Progenitor cell of endocrine pancreas (in vitro differentiated cells): ENCODE measurements around the gene ZNF615. TPM values are rescaled to one million over a fixed set of nuclear protein-coding genes. Genes with fewer than 3 reads are reported as not detected.
A peak's percentile ranks its signal among the peaks of the same experiment; 100 is the strongest.
"Not testable (repeated sequence)": the region's sequence is repeated elsewhere in the genome, so short reads cannot be mapped to it uniquely, and the experiment has no call there.

ENCODE experiments used
- DNase-seq: peaks from one replicate; pipeline ENCODE4 v3.0.0; 2021; ENCODE audit warnings: low spot score; ENCODE audit not compliant: unreplicated experiment
- H3K27ac Mint-ChIP-seq: 2 replicates; pipeline ENCODE4 v1.8.0; 2021; ENCODE audit warnings: mild to moderate bottlenecking, moderate library complexity, mixed read lengths
- H3K27me3 Mint-ChIP-seq: 2 replicates; pipeline ENCODE4 v1.8.0; 2021; ENCODE audit warnings: mixed read lengths
- H3K36me3 Mint-ChIP-seq: 2 replicates; pipeline ENCODE4 v1.8.0; 2022; ENCODE audit warnings: mixed read lengths; ENCODE audit not compliant: insufficient read depth
- H3K4me1 Mint-ChIP-seq: 2 replicates; pipeline ENCODE4 v1.8.0; 2021; ENCODE audit warnings: low read depth, mixed read lengths
- H3K4me3 Mint-ChIP-seq: 2 replicates; pipeline ENCODE4 v1.8.0; 2021; ENCODE audit warnings: low read depth, mild to moderate bottlenecking, moderate library complexity, mixed read lengths
- H3K9me3 Mint-ChIP-seq: 2 replicates; pipeline ENCODE4 v1.8.0; 2021; ENCODE audit warnings: low read depth, mixed read lengths
- total RNA-seq: library from RNA; stranded (reverse); gene quantifications from 2 replicates; pipeline ENCODE4 v1.2.1, GENCODE V29; 2021
- TF ChIP-seq, protein P1 (sequence below): fragments of 200-600 bp; sonication (generic); IDR thresholded peaks from one replicate; pipeline ENCODE4 v1.5.0; 2021; ENCODE audit warnings: antibody characterized with exemption, mild to moderate bottlenecking; ENCODE audit not compliant: unreplicated experiment

The ZNF615 gene
- total RNA-seq, 1 donor from 2014 or later = 17.7 TPM

GRCh38 chr19:51959791-51960190 lies 48.2 kb downstream of the ZNF615 start:
- Mint-ChIP-seq H3K27me3 (no peaks in the 10 kb centered on the region), H3K27ac (peak overlapping the region; percentile 86), H3K36me3 (peaks cover 57% of the 10 kb centered on the region), H3K9me3 (peaks cover 53% of the 10 kb centered on the region), H3K4me1 (peaks cover 32% of the 10 kb centered on the region), H3K4me3 (no peak overlapping the region)
- TF ChIP-seq, protein P1, sequence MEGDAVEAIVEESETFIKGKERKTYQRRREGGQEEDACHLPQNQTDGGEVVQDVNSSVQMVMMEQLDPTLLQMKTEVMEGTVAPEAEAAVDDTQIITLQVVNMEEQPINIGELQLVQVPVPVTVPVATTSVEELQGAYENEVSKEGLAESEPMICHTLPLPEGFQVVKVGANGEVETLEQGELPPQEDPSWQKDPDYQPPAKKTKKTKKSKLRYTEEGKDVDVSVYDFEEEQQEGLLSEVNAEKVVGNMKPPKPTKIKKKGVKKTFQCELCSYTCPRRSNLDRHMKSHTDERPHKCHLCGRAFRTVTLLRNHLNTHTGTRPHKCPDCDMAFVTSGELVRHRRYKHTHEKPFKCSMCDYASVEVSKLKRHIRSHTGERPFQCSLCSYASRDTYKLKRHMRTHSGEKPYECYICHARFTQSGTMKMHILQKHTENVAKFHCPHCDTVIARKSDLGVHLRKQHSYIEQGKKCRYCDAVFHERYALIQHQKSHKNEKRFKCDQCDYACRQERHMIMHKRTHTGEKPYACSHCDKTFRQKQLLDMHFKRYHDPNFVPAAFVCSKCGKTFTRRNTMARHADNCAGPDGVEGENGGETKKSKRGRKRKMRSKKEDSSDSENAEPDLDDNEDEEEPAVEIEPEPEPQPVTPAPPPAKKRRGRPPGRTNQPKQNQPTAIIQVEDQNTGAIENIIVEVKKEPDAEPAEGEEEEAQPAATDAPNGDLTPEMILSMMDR = no peak
- DNase-seq = no peak

DNA sequence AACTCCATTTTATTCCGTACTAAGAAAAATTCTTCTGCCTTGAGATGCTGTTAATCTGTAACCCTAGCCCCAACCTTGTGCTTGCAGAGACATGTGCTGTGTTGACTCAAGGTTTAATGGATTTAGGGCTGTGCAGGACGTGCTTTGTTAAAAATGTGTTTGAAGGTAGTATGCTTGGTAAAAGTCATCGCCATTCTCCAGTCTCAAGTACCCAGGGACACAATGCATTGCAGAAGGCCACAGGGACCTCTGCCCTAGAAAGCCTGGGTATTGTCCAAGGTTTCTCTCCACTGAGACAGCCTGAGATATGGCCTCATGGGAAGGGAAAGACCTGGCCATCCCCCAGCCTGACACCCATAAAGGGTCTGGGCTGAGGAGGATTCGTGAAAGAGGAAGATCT lies 50.2 kb downstream of the ZNF615 start:
- Mint-ChIP-seq H3K9me3 (peaks cover 49% of the 10 kb centered on the region), H3K36me3 (peaks cover 46% of the 10 kb centered on the region), H3K4me1 (peaks cover 32% of the 10 kb centered on the region), H3K27ac (peak overlapping the region; percentile 56)
- not testable (repeated sequence) for H3K4me3 Mint-ChIP-seq, DNase-seq, H3K27me3 Mint-ChIP-seq

DNA sequence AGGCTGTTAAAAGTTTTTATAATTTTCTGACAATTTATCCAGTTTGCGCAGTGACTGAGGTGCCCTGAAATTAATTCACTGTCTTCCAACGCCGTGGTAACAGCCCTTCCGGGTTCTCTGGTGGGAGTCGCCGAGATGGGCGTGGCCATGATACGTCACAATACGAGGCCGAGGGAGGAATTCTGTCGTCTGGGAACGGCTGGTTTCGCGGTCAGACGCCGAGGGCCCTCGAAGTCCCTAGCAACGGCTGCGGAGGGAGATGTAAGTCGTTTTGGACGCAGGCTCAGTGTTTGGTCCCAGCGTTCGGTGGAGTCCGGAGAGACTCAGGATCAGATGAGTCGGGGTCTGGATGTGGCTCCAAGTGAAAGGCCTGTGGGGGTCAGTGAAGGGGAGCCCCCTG lies 59.0 kb downstream of the ZNF615 start:
- H3K9me3 Mint-ChIP-seq = peaks cover 69% of the 10 kb centered on the region
- TF ChIP-seq, protein P1 = no peak
- H3K36me3 Mint-ChIP-seq = peaks cover 74% of the 10 kb centered on the region
- no peak overlapping the region for H3K27ac Mint-ChIP-seq
- DNase-seq = no peak
- H3K4me1 Mint-ChIP-seq = no peaks in the 10 kb centered on the region
- no peaks in the 10 kb centered on the region for H3K27me3 Mint-ChIP-seq
- no peak overlapping the region for H3K4me3 Mint-ChIP-seq

DNA sequence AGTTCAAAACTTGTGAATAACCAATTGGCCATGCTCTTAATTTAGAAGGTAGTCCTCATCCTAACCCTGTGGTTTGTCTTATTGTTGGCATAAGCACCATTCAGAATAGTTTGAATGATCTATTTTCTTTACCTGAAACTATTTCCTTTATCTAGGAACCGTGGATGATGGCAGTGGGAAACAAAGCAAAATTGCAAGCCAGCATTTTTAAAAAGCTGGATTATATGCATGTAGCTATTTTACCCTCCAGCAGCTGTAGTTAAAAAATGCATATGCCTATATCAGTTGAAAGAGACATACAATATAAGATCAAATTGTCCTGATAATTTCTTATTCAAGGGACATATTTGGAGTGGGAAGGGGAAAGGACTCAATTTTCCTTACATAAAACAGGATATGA lies 61.4 kb downstream of the ZNF615 start:
- Mint-ChIP-seq H3K36me3 (peaks cover 86% of the 10 kb centered on the region), H3K9me3 (peaks cover 82% of the 10 kb centered on the region), H3K4me1 (no peaks in the 10 kb centered on the region), H3K27ac (no peak overlapping the region), H3K4me3 (no peak overlapping the region), H3K27me3 (no peaks in the 10 kb centered on the region)
- DNase-seq = no peak
- TF ChIP-seq, protein P1 = no peak

DNA sequence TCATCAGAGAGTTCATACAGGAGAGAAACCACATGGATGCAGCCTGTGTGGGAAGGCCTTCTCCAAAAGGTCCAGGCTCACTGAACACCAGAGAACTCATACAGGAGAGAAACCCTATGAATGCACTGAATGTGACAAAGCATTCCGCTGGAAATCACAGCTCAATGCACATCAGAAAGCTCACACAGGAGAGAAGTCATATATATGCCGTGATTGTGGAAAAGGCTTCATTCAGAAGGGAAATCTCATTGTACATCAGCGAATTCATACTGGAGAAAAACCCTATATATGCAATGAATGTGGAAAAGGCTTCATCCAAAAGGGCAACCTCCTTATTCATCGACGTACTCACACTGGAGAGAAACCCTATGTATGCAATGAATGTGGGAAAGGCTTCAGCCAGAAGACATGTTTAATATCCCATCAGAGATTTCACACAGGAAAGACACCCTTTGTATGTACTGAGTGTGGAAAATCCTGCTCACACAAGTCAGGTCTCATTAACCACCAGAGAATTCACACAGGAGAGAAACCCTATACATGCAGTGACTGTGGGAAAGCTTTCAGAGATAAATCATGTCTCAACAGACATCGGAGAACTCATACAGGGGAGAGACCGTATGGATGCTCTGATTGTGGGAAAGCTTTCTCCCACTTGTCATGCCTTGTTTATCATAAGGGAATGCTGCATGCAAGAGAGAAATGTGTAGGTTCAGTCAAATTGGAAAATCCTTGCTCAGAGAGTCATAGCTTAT lies 63.0 kb downstream of the ZNF615 start:
- Mint-ChIP-seq H3K9me3 (peaks cover 80% of the 10 kb centered on the region), H3K36me3 (peaks cover 89% of the 10 kb centered on the region), H3K27ac (peak overlapping the region; percentile 81), H3K4me1 (no peaks in the 10 kb centered on the region), H3K4me3 (no peak overlapping the region), H3K27me3 (no peaks in the 10 kb centered on the region)
- no peak for DNase-seq
- TF ChIP-seq, protein P1 = no peak

Other genes starting within 250 kb of the ZNF615 start
- gene FPR2, start 247.0 kb downstream of the ZNF615 start, total RNA-seq = not detected in 2 replicates
- not detected in 2 replicates for gene FPR3, start 213.1 kb downstream of the ZNF615 start, total RNA-seq
- 27.5 and 29.5 TPM in 2 replicates for gene ZNF577, start 120.3 kb downstream of the ZNF615 start, total RNA-seq
- gene ZNF649, start 103.2 kb downstream of the ZNF615 start, total RNA-seq = 41.4 and 42.4 TPM in 2 replicates
- 14.0 and 15.8 TPM in 2 replicates for gene ZNF613, start 80.7 kb downstream of the ZNF615 start, total RNA-seq
- 14.2 and 14.3 TPM in 2 replicates for gene ZNF350, start 21.4 kb downstream of the ZNF615 start, total RNA-seq
- gene ZNF614, start 20.2 kb upstream of the ZNF615 start, total RNA-seq = 14.4 and 14.8 TPM in 2 replicates
- 27.2 and 33.6 TPM in 2 replicates for gene ZNF432, start 40.6 kb upstream of the ZNF615 start, total RNA-seq
- 30.4 and 30.7 TPM in 2 replicates for gene ZNF841, start 87.6 kb upstream of the ZNF615 start, total RNA-seq
- 24.0 and 28.5 TPM in 2 replicates for gene ZNF616, start 131.7 kb upstream of the ZNF615 start, total RNA-seq
- gene ZNF836, start 163.4 kb upstream of the ZNF615 start, total RNA-seq = 30.2 and 32.6 TPM in 2 replicates
- 299 and 307 TPM in 2 replicates for gene PPP2R1A, start 181.8 kb upstream of the ZNF615 start, total RNA-seq